ENCODE data around the gene BIVM.
A peak's percentile ranks its signal among the peaks of the same experiment; 100 is the strongest.

BIVM gene

DNA sequence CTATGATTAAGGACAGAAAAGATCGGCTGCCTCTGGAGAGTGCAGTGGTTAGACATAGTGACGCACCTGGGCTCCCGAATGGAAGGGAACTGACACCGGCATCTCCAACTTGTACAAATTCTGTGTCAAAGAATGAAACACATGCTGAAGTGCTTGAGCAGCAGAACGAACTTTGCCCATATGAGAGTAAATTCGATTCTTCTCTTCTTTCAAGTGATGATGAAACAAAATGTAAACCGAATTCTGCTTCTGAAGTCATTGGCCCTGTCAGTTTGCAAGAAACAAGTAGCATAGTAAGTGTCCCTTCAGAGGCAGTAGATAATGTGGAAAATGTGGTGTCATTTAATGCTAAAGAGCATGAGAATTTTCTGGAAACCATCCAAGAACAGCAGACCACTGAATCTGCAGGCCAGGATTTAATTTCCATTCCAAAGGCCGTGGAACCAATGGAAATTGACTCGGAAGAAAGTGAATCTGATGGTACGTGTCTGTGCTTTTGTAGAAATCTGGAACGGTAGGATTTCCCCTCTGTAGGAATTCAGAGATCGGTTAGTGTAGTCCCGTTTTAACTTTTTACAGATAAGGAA lies 63.8 kb downstream of the BIVM start:
- no peak for DNase-seq (ENCODE audit: low spot score)
- CTCF ChIA-PET, result no interaction called here
- POLR2A ChIA-PET (ENCODE audit: low non-redundant PET), result no interaction called here
- no peak overlapping the region for H3K27ac ChIP-seq
- TF ChIP-seq CTCF (conservative IDR thresholded peaks at IDR 0.05; ENCODE audit: low read depth), result no peak

- TF ChIP-seq CTCF (conservative IDR thresholded peaks at IDR 0.05; ENCODE audit: low read depth), result no peak
- ChIA-PET POLR2A (ENCODE audit: low non-redundant PET) (no interaction called here), CTCF (no interaction called here)
- no peak for DNase-seq (ENCODE audit: low spot score)
- no peak overlapping the region for H3K27ac ChIP-seq
Observed at GRCh38 chr13:102863590-102863989, 64.7 kb downstream of the BIVM start.

DNA sequence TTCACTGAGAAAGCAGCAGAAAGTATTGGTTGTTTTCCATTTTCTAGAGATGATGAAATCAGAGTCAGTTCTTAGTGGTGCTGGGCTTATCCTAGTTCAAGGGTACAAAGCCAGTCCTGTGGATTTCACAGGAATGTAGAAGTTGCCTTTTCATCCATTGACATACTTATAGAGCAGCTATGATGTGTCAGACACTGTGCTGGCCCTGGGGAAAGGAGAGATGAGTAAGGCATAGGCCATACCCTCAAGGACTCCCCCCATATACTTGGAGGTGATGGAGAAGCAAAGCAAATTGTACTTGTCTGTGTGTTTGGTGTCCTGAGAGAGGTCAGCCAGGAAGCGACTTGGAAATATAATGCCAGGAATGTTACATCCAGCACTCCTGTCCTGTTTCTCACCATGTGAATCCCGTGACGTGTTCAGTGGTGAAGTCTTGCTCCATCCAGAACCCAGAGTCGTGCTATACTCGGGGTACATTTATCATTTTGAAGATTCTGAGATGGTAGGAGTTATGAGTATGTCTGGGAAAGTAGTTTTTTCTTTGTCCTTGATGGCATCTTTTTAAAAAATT lies 69.5 kb downstream of the BIVM start:
- TF ChIP-seq CTCF (conservative IDR thresholded peaks at IDR 0.05; ENCODE audit: low read depth), result no peak
- CTCF ChIA-PET, result no interaction called here

DNA sequence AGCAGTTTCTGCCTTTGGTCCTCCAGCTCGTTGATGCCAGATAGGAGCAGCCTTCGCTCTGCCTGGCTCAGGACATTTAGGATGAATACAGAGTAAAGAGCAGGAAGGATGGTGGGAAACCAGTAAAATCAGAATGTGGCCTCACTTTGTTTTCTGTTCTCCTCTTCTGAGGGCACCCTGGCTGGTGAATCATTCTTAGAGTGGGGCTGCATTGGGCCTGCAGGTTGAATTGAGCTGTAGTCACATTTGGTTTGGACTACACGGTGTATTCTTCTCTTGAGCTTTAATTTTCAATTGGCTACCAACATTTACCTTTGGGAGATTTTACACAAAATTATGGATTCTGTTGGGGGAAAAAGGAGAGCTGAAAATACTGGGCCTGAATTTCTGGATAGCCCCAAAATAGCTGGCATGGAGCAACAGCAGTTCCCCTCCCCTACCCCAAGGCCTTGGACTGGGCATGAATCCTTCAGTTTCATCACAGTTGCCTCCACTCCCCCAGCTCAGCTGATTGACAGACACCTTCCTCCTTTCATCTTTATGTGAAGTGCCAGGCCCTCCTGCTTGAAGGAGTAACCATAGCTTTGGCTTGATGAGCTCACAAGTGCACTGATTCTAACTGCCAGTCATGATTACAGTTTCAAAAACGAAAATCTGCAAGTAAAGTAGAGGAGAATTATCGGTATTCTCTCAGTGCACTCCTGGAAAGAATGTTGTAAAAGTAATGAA lies 71.2 kb downstream of the BIVM start:
- H3K27ac ChIP-seq, result no peak overlapping the region
- no peak for TF ChIP-seq CTCF (conservative IDR thresholded peaks at IDR 0.05; ENCODE audit: low read depth)
- peak; percentile 9 for DNase-seq (ENCODE audit: low spot score)
- POLR2A ChIA-PET (ENCODE audit: low non-redundant PET), result no interaction called here
- CTCF ChIA-PET, result interaction anchor here (0.6 to 1.5 kb wide), 11 partner anchors 9 to 313 kb away, joined by 3 to 12 read pairs (median 4); no protein-coding TSS in a partner anchor

More for the DNA sequence above, 69.5 kb downstream of the BIVM start:
- POLR2A ChIA-PET (ENCODE audit: low non-redundant PET), result no interaction called here
- no peak for DNase-seq (ENCODE audit: low spot score)
- no peak overlapping the region for H3K27ac ChIP-seq

- ChIA-PET POLR2A (ENCODE audit: low non-redundant PET) (no interaction called here), CTCF (interaction anchor here (0.5 to 1.5 kb wide), 13 partner anchors 9 to 1538 kb away, joined by 3 to 12 read pairs (median 4); no protein-coding TSS in a partner anchor)
- peak; percentile 88 for TF ChIP-seq CTCF (conservative IDR thresholded peaks at IDR 0.05; ENCODE audit: low read depth)
Observed at GRCh38 chr13:102870677-102871415, 71.9 kb downstream of the BIVM start.

DNA sequence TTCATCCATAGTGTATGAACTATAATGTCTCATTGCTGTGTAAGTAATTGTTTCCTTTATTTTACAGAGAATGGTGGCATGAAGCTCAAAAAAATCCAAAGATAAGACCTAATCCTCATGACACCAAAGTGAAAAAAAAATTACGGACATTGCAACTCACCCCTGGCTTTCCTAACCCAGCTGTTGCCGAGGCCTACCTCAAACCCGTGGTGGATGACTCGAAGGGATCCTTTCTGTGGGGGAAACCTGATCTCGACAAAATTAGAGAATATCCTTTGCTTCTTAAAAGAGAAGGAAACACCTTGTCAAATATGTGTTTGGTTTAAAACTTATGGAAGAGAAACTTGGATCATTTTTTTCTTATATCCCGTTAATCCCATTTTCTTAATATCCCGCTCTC lies 73.2 kb downstream of the BIVM start:
- no peak for DNase-seq (ENCODE audit: low spot score)
- ChIA-PET POLR2A (ENCODE audit: low non-redundant PET) (no interaction called here), CTCF (interaction anchor here (0.6 kb wide), 1 partner anchor 24 kb away, joined by 3 read pairs; no protein-coding TSS in a partner anchor)
- no peak for TF ChIP-seq CTCF (conservative IDR thresholded peaks at IDR 0.05; ENCODE audit: low read depth)
- no peak overlapping the region for H3K27ac ChIP-seq

More at GRCh38 chr13:102870677-102871415, 71.9 kb downstream of the BIVM start:
- no peak overlapping the region for H3K27ac ChIP-seq
- peak; percentile 76 for DNase-seq (ENCODE audit: low spot score)

All from RWPE1 (cell line).